Loucy (cell line): Measurements from ENCODE around the gene ZFP36L2.

Experiments
- H2AFZ ChIP-seq: fragments of 200-600 bp; sonication (generic); 2 replicates; pipeline ENCODE4 v1.6.0; 2016; ENCODE audit warnings: antibody characterized with exemption, mild to moderate bottlenecking, low read length, moderate library complexity
- H3F3A ChIP-seq: fragments of 200-600 bp; 2 replicates; pipeline ENCODE4 v1.6.0; 2016; ENCODE audit warnings: antibody characterized with exemption, low read depth, mild to moderate bottlenecking
- H3K27me3 ChIP-seq: fragments of 200-600 bp; sonication (generic); 2 replicates; pipeline ENCODE4 v1.6.1; 2014; ENCODE audit warnings: low read length, mild to moderate bottlenecking; ENCODE audit not compliant: insufficient read depth, poor library complexity, severe bottlenecking
- H3K36me3 ChIP-seq: fragments of 200-600 bp; sonication (generic); 2 replicates; pipeline ENCODE4 v1.6.1; 2016; ENCODE audit warnings: low read length; ENCODE audit not compliant: insufficient read depth
- H3K4me1 ChIP-seq: fragments of 200-600 bp; sonication (generic); 2 replicates; pipeline ENCODE4 v1.5.1; 2014; ENCODE audit warnings: low read length, mild to moderate bottlenecking; ENCODE audit not compliant: insufficient read depth, poor library complexity, severe bottlenecking
- H3K4me2 ChIP-seq: fragments of 200-600 bp; sonication (generic); 2 replicates; pipeline ENCODE4 v1.6.0; 2014; ENCODE audit warnings: antibody characterized with exemption, low read length, low read depth, mild to moderate bottlenecking; ENCODE audit not compliant: poor library complexity, severe bottlenecking
- H3K4me3 ChIP-seq: fragments of 200-600 bp; sonication (generic); 2 replicates; pipeline ENCODE4 v1.5.1; 2014; ENCODE audit warnings: low read length, mild to moderate bottlenecking, mixed read lengths; ENCODE audit not compliant: poor library complexity, severe bottlenecking
- H3K79me2 ChIP-seq: fragments of 200-600 bp; sonication (generic); 2 replicates; pipeline ENCODE4 v1.6.1; 2014; ENCODE audit warnings: low read length; ENCODE audit not compliant: insufficient read depth
- H3K9ac ChIP-seq: fragments of 200-600 bp; sonication (generic); 2 replicates; pipeline ENCODE4 v1.6.0; 2014; ENCODE audit warnings: mild to moderate bottlenecking, low read depth, low read length, moderate library complexity; ENCODE audit not compliant: poor library complexity, severe bottlenecking
- H3K9me2 ChIP-seq: fragments of 200-600 bp; sonication (generic); replicated peaks from 2 replicates; pipeline ENCODE4 v1.6.1; 2016; ENCODE audit warnings: low read depth, low read length, mixed read lengths
- H3K9me3 ChIP-seq: fragments of 200-600 bp; sonication (generic); 2 replicates; pipeline ENCODE4 v1.6.1; 2014; ENCODE audit warnings: mild to moderate bottlenecking, antibody characterized with exemption, low read length, low read depth; ENCODE audit not compliant: insufficient read depth
- H4K20me1 ChIP-seq: fragments of 200-600 bp; sonication (generic); 2 replicates; pipeline ENCODE4 v1.6.0; 2014; ENCODE audit warnings: antibody characterized with exemption, low read length, mild to moderate bottlenecking; ENCODE audit not compliant: insufficient read depth, poor library complexity, severe bottlenecking
- EZH2phosphoT487 ChIP-seq: fragments of 200-600 bp; IDR thresholded peaks from 2 replicates; pipeline ENCODE4 v1.6.1; 2018; ENCODE audit warnings: antibody characterized with exemption, mild to moderate bottlenecking, moderate library complexity, borderline replicate concordance
- TF ChIP-seq, protein P1 (sequence below): fragments of 200-600 bp; sonication (generic); conservative IDR thresholded peaks from 2 replicates; pipeline ENCODE4 v1.5.1; 2014; ENCODE audit warnings: mild to moderate bottlenecking, antibody characterized with exemption, low read length

ZFP36L2 gene

DNA sequence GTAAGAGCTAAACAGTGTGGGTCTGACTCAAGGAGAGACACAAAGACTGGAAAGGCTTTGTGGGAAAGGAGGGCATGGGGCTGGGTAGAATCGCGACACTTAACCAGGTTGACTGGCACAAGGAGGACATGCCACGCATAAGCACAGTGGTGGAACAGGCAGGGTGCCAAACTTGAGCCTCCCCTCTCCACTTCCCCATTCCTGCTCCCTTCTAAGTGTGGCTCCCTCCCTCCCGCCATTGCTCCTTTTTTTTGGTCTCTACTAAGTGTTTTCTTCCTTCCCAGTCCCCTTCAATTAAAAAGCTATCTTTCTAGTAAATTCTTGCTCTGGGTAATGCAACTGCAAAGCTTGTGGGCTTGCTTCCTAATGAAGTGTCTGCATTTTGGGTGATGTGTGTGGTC, 40.3 kb upstream of the ZFP36L2 start:
- no peak overlapping the region for H3K9ac ChIP-seq
- no peak for TF ChIP-seq EZH2phosphoT487
- TF ChIP-seq, protein P1, sequence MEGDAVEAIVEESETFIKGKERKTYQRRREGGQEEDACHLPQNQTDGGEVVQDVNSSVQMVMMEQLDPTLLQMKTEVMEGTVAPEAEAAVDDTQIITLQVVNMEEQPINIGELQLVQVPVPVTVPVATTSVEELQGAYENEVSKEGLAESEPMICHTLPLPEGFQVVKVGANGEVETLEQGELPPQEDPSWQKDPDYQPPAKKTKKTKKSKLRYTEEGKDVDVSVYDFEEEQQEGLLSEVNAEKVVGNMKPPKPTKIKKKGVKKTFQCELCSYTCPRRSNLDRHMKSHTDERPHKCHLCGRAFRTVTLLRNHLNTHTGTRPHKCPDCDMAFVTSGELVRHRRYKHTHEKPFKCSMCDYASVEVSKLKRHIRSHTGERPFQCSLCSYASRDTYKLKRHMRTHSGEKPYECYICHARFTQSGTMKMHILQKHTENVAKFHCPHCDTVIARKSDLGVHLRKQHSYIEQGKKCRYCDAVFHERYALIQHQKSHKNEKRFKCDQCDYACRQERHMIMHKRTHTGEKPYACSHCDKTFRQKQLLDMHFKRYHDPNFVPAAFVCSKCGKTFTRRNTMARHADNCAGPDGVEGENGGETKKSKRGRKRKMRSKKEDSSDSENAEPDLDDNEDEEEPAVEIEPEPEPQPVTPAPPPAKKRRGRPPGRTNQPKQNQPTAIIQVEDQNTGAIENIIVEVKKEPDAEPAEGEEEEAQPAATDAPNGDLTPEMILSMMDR: no peak
- no peak overlapping the region for H3K4me2 ChIP-seq
- H3K9me2 ChIP-seq: no peaks in the 10 kb centered on the region
- H3K79me2 ChIP-seq: no peaks in the 10 kb centered on the region
- H3F3A ChIP-seq: no peaks in the 10 kb centered on the region
- no peaks in the 10 kb centered on the region for H4K20me1 ChIP-seq
- no peaks in the 10 kb centered on the region for H3K4me1 ChIP-seq
- H3K27me3 ChIP-seq: no peaks in the 10 kb centered on the region
- H3K4me3 ChIP-seq: no peak overlapping the region
- no peak overlapping the region for H2AFZ ChIP-seq
- H3K36me3 ChIP-seq: no peaks in the 10 kb centered on the region
- H3K9me3 ChIP-seq: no peaks in the 10 kb centered on the region

DNA sequence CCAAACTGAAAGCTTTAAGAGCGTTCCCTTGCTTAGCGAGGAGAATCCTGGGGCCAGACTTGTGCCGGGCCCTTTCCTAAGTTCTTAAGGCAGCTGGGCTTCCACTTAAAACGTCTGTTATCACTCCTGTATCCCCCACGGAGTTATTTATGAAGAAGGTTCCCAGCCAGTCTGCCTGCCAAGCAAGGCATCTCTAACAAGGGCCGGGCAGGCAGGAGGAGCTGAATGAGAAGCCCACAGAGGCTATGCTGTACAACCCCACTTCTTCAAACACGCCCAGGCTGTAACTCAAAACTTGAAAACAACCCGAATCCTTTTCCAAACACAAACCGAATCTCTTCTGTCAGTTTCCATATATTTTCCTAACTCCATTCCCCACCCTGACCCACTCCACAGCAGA, 39.0 kb upstream of the ZFP36L2 start:
- H3K36me3 ChIP-seq: no peaks in the 10 kb centered on the region
- TF ChIP-seq EZH2phosphoT487: no peak
- TF ChIP-seq, protein P1: no peak
- no peaks in the 10 kb centered on the region for H3K9me3 ChIP-seq
- no peak overlapping the region for H3K4me3 ChIP-seq
- no peaks in the 10 kb centered on the region for H3K27me3 ChIP-seq
- no peak overlapping the region for H2AFZ ChIP-seq
- H3K4me1 ChIP-seq: no peaks in the 10 kb centered on the region
- H3F3A ChIP-seq: no peaks in the 10 kb centered on the region
- no peak overlapping the region for H3K9ac ChIP-seq
- H3K4me2 ChIP-seq: no peak overlapping the region
- no peaks in the 10 kb centered on the region for H3K79me2 ChIP-seq
- H3K9me2 ChIP-seq: no peaks in the 10 kb centered on the region
- H4K20me1 ChIP-seq: no peaks in the 10 kb centered on the region

GRCh38 chr2:43265001-43265400, 38.6 kb upstream of the ZFP36L2 start:
- no peaks in the 10 kb centered on the region for H3K4me1 ChIP-seq
- H3K4me3 ChIP-seq: no peak overlapping the region
- no peaks in the 10 kb centered on the region for H3K36me3 ChIP-seq
- no peaks in the 10 kb centered on the region for H3F3A ChIP-seq
- no peak overlapping the region for H3K4me2 ChIP-seq
- no peaks in the 10 kb centered on the region for H3K27me3 ChIP-seq
- no peak for TF ChIP-seq EZH2phosphoT487
- TF ChIP-seq, protein P1: no peak
- H3K9ac ChIP-seq: no peak overlapping the region
- no peaks in the 10 kb centered on the region for H4K20me1 ChIP-seq
- H3K9me2 ChIP-seq: no peaks in the 10 kb centered on the region
- H3K79me2 ChIP-seq: no peaks in the 10 kb centered on the region
- no peak overlapping the region for H2AFZ ChIP-seq
- no peaks in the 10 kb centered on the region for H3K9me3 ChIP-seq
